PC-3 (cell line): ENCODE data around the gene IGSF9B. TPM values are rescaled to one million over a fixed set of nuclear protein-coding genes. Genes with fewer than 3 reads are reported as not detected.

Experiments
- ATAC-seq: fragments of 200-7000 bp; cut with Tn5 transposase; 2 replicates; pipeline ENCODE4 v1.9.1; 2020; ENCODE audit warnings: mild to moderate bottlenecking, moderate library complexity
- BruUV-seq: library from RNA; stranded (reverse); fragments of 400-500 nt; replicated peaks from 2 replicates; lab custom pipeline; 2021; lab: Mats Ljungman, UMichigan
- CTCF ChIA-PET: fragments of 300-600 bp; sonication (Branson Sonifier 250); formaldehyde crosslinking; loops from one replicate; lab custom pipeline; 2022; ENCODE audit warnings: antibody characterized with exemption; lab: Charles Lee
- POLR2A ChIA-PET: fragments of 300-600 bp; sonication (Branson Sonifier 250); formaldehyde crosslinking; loops from one replicate; lab custom pipeline; 2022; ENCODE audit warnings: antibody characterized with exemption; ENCODE audit not compliant: unreplicated experiment; lab: Charles Lee
- DNase-seq: peaks from one replicate; pipeline ENCODE4 v3.0.0-alpha.2; 2015
- H2AFZ ChIP-seq: fragments of 300-600 bp; sonication (generic); 2 replicates; pipeline ENCODE4 v1.6.0; 2016; ENCODE audit warnings: antibody characterized with exemption, low read length
- H3F3A ChIP-seq: fragments of 300-600 bp; sonication (generic); one replicate; pipeline ENCODE4 v1.6.0; 2017; ENCODE audit warnings: antibody characterized with exemption, low read length, control low read depth, mild to moderate bottlenecking; ENCODE audit not compliant: unreplicated experiment
- H3K27ac ChIP-seq: fragments of 300-600 bp; sonication (generic); 2 replicates; pipeline ENCODE4 v1.5.1; 2016; ENCODE audit warnings: mild to moderate bottlenecking, low read length
- H3K27me3 ChIP-seq: fragments of 300-600 bp; sonication (generic); 2 replicates; pipeline ENCODE4 v1.6.1; 2016; ENCODE audit warnings: low read length, mixed read lengths
- H3K36me3 ChIP-seq: fragments of 300-600 bp; sonication (generic); 2 replicates; pipeline ENCODE4 v1.6.1; 2016; ENCODE audit warnings: low read depth, mixed run types, low read length, mixed read lengths
- H3K4me1 ChIP-seq: fragments of 300-600 bp; sonication (generic); 2 replicates; pipeline ENCODE4 v1.5.1; 2016; ENCODE audit warnings: low read length; ENCODE audit not compliant: insufficient read depth
- H3K4me2 ChIP-seq: fragments of 300-600 bp; sonication (generic); 2 replicates; pipeline ENCODE4 v1.6.0; 2016; ENCODE audit warnings: low read length
- H3K4me3 ChIP-seq: fragments of 300-600 bp; sonication (generic); 2 replicates; pipeline ENCODE4 v1.5.1; 2016; ENCODE audit warnings: mild to moderate bottlenecking, low read length, mixed read lengths
- H3K79me2 ChIP-seq: fragments of 300-600 bp; sonication (generic); 2 replicates; pipeline ENCODE4 v1.6.1; 2017; ENCODE audit warnings: low read length, mixed read lengths
- H3K9ac ChIP-seq: fragments of 300-600 bp; sonication (generic); 2 replicates; pipeline ENCODE4 v1.6.0; 2016; ENCODE audit warnings: mild to moderate bottlenecking, low read length
- H3K9me2 ChIP-seq: fragments of 300-600 bp; sonication (generic); replicated peaks from 2 replicates; pipeline ENCODE4 v1.6.1; 2016; ENCODE audit warnings: mixed run types, low read length, mixed read lengths
- H3K9me3 ChIP-seq: fragments of 300-600 bp; sonication (generic); 2 replicates; pipeline ENCODE4 v1.6.1; 2016; ENCODE audit warnings: low read length, mixed read lengths
- H4K20me1 ChIP-seq: fragments of 300-600 bp; sonication (generic); 2 replicates; pipeline ENCODE4 v1.6.1; 2016; ENCODE audit warnings: low read length, mixed read lengths
- EZH2 ChIP-seq: fragments of 300-600 bp; sonication (generic); IDR thresholded peaks from one replicate; pipeline ENCODE4 v1.6.1; 2017; ENCODE audit warnings: antibody characterized with exemption, mild to moderate bottlenecking, low read length; ENCODE audit not compliant: unreplicated experiment
- EZH2phosphoT487 ChIP-seq: fragments of 300-600 bp; sonication (generic); IDR thresholded peaks from 2 replicates; pipeline ENCODE4 v1.6.1; 2018; ENCODE audit warnings: mild to moderate bottlenecking, antibody characterized with exemption, low read length, borderline replicate concordance
- intact Hi-C: fragments of 100-400 bp; cut with micrococcal nuclease; formaldehyde crosslinking; loops from 2 replicates; pipeline ENCODE4 v1.9.0; 2023
- total RNA-seq: library from RNA; depleted of rRNA; stranded (reverse); fragments of >200 nt; gene quantifications from 2 replicates; pipeline ENCODE4 v1.2.3, GENCODE V29; 2014
- TF ChIP-seq, protein P1 (sequence below): fragments of 300-600 bp; sonication (generic); conservative IDR thresholded peaks from 2 replicates; pipeline ENCODE4 v1.5.1; 2017; ENCODE audit warnings: antibody characterized with exemption, low read depth, mild to moderate bottlenecking, low read length

Gene IGSF9B
- total RNA-seq, 1 experiment from 2014 or later: 0.58 TPM

DNA sequence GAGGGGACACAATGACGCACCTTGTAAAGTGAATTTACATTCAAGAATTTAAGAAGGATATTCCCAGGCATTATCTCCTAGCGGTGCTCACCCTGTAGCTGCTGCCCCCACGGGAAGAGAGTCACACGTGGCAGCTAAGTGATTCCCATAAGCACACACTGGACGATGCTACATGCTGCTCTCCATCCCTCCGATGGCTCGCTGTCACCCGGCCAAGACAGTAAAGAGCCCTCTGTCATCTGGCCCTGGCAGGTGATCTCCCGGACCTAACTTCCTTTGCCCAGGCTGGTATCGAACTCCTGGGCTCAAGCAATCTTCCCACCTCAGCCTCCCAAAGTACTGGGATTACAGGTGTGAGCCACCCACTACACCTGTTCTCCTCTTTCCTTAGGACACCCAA, 39.9 kb upstream of the IGSF9B start:
- no peak for ATAC-seq
- ChIA-PET POLR2A (no interaction called here), CTCF (no interaction called here)
- H3K4me2 ChIP-seq: no peak overlapping the region
- DNase-seq: no peak
- BruUV-seq: no TSS peak
- no peak overlapping the region for H3K27ac ChIP-seq
- H4K20me1 ChIP-seq: no peaks in the 10 kb centered on the region
- H3K9ac ChIP-seq: no peak overlapping the region
- peaks cover 32% of the 10 kb centered on the region for H3K27me3 ChIP-seq
- TF ChIP-seq, protein P1, sequence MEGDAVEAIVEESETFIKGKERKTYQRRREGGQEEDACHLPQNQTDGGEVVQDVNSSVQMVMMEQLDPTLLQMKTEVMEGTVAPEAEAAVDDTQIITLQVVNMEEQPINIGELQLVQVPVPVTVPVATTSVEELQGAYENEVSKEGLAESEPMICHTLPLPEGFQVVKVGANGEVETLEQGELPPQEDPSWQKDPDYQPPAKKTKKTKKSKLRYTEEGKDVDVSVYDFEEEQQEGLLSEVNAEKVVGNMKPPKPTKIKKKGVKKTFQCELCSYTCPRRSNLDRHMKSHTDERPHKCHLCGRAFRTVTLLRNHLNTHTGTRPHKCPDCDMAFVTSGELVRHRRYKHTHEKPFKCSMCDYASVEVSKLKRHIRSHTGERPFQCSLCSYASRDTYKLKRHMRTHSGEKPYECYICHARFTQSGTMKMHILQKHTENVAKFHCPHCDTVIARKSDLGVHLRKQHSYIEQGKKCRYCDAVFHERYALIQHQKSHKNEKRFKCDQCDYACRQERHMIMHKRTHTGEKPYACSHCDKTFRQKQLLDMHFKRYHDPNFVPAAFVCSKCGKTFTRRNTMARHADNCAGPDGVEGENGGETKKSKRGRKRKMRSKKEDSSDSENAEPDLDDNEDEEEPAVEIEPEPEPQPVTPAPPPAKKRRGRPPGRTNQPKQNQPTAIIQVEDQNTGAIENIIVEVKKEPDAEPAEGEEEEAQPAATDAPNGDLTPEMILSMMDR: no peak
- TF ChIP-seq EZH2phosphoT487: no peak
- TF ChIP-seq EZH2: no peak
- H3K4me3 ChIP-seq: no peak overlapping the region
- no peak overlapping the region for H2AFZ ChIP-seq
- H3K9me2 ChIP-seq: no peaks in the 10 kb centered on the region
- H3K36me3 ChIP-seq: no peaks in the 10 kb centered on the region
- intact Hi-C loops: no loop called here
- no peaks in the 10 kb centered on the region for H3K79me2 ChIP-seq
- H3K4me1 ChIP-seq: no peaks in the 10 kb centered on the region
- no peaks in the 10 kb centered on the region for H3K9me3 ChIP-seq
- H3F3A ChIP-seq: no peaks in the 10 kb centered on the region

DNA sequence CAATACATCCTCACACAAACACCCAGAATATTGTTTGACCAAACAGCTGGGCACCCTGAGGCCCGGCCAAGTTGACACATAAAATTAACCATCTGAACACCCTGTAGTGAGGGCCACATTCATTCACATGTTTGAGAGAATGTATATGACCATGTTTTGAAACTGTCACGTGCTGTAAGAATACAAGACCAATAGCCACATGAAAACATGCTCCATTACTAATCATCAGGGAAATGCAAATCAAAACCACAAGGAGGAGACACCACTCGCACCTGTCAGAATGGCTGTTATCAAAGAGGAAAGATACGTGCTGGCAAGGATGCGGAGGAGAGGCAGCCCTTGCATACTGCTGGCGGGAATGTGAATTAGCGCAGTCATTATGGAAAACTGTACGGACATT, 38.3 kb upstream of the IGSF9B start:
- no peaks in the 10 kb centered on the region for H3K9me3 ChIP-seq
- no peak for DNase-seq
- H3K4me3 ChIP-seq: no peak overlapping the region
- TF ChIP-seq, protein P1: no peak
- no peak for TF ChIP-seq EZH2phosphoT487
- no peak for ATAC-seq
- ChIA-PET CTCF (no interaction called here), POLR2A (no interaction called here)
- intact Hi-C loops: no loop called here
- H3K27me3 ChIP-seq: peaks cover 38% of the 10 kb centered on the region
- no peaks in the 10 kb centered on the region for H3K36me3 ChIP-seq
- no TSS peak for BruUV-seq
- H3K9ac ChIP-seq: no peak overlapping the region
- H3K27ac ChIP-seq: no peak overlapping the region
- H3K4me2 ChIP-seq: no peak overlapping the region
- no peaks in the 10 kb centered on the region for H4K20me1 ChIP-seq
- no peaks in the 10 kb centered on the region for H3F3A ChIP-seq
- H3K79me2 ChIP-seq: no peaks in the 10 kb centered on the region
- H3K4me1 ChIP-seq: no peaks in the 10 kb centered on the region
- no peaks in the 10 kb centered on the region for H3K9me2 ChIP-seq
- H2AFZ ChIP-seq: no peak overlapping the region

DNA sequence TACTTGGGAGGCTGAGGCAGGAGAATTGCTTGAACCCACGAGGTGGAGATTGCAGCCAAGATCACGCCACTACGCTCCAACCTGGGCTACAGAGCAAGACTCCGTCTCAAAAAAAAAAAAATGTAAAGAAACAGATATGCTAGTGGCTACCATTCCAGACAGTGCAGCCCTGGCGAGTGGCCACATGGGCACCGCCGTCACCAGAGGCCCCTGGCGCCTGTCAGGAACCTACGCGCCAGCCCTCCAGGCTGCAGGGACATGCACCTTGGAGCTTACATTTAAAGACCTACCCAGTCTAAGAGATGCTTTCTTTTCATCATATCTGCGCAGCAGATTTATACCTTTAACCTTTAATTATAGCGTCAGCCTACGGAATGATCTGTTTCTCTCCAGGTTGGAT, 37.2 kb upstream of the IGSF9B start:
- DNase-seq (no peak), ATAC-seq (no peak)
- no peak overlapping the region for H2AFZ ChIP-seq
- no TSS peak for BruUV-seq
- H3K9me3 ChIP-seq: no peaks in the 10 kb centered on the region
- H3K36me3 ChIP-seq: no peaks in the 10 kb centered on the region
- H3K9me2 ChIP-seq: no peaks in the 10 kb centered on the region
- peaks cover 46% of the 10 kb centered on the region for H3K27me3 ChIP-seq
- TF ChIP-seq EZH2 (no peak), EZH2phosphoT487 (no peak)
- TF ChIP-seq, protein P1: no peak
- ChIA-PET CTCF (no interaction called here), POLR2A (no interaction called here)
- no peaks in the 10 kb centered on the region for H3F3A ChIP-seq
- H3K4me1 ChIP-seq: no peaks in the 10 kb centered on the region
- H3K9ac ChIP-seq: no peak overlapping the region
- no peak overlapping the region for H3K4me3 ChIP-seq
- no peaks in the 10 kb centered on the region for H3K79me2 ChIP-seq
- H3K27ac ChIP-seq: no peak overlapping the region
- H3K4me2 ChIP-seq: no peak overlapping the region
- intact Hi-C loops: no loop called here
- H4K20me1 ChIP-seq: no peaks in the 10 kb centered on the region
